OCI-LY3 (cell line): ENCODE measurements around the gene GUCY1A1.

Source experiments
- H2AFZ ChIP-seq: fragments of 200-600, 300-600 bp; shearing (Covaris generic); 2 replicates; pipeline ENCODE4 v1.6.0; 2014; ENCODE audit warnings: antibody characterized with exemption, low read depth, low read length
- H3K27ac ChIP-seq: fragments of 200-600, 300-600 bp; sonication (generic); 2 replicates; pipeline ENCODE4 v1.5.1; 2014; ENCODE audit warnings: mild to moderate bottlenecking, low read length, moderate library complexity, mixed read lengths
- H3K27me3 ChIP-seq: fragments of 200-600, 300-600 bp; sonication (generic); 2 replicates; pipeline ENCODE4 v1.6.1; 2014; ENCODE audit warnings: low read depth, low read length, mixed read lengths
- H3K36me3 ChIP-seq: fragments of 200-600, 300-600 bp; sonication (generic); replicated peaks from 2 replicates; pipeline ENCODE3; 2014; ENCODE audit warnings: low read depth, low read length, mixed read lengths
- H3K4me1 ChIP-seq: fragments of 300-600, 200-600 bp; sonication (generic); 2 replicates; pipeline ENCODE4 v1.6.1; 2014; ENCODE audit warnings: low read length, mixed read lengths
- H3K4me2 ChIP-seq: fragments of 200-600, 300-600 bp; sonication (generic); 2 replicates; pipeline ENCODE4 v1.6.1; 2014; ENCODE audit warnings: low read length, mixed read lengths
- H3K4me3 ChIP-seq: fragments of 300-600, 200-600 bp; sonication (generic); 2 replicates; pipeline ENCODE4 v1.5.1; 2014; ENCODE audit warnings: antibody characterized with exemption, mild to moderate bottlenecking, low read length, moderate library complexity
- H3K79me2 ChIP-seq: fragments of 300-600, 200-600 bp; shearing (Covaris generic); 2 replicates; pipeline ENCODE4 v1.6.1; 2014; ENCODE audit warnings: mild to moderate bottlenecking, low read length, mixed read lengths
- H3K9ac ChIP-seq: fragments of 300-600, 200-600 bp; shearing (Covaris generic); 2 replicates; pipeline ENCODE4 v1.6.0; 2014; ENCODE audit warnings: mild to moderate bottlenecking, low read length, moderate library complexity
- H3K9me3 ChIP-seq: fragments of 200-600, 300-600 bp; shearing (Covaris generic); 2 replicates; pipeline ENCODE4 v1.6.1; 2014; ENCODE audit warnings: low read length, mixed read lengths; ENCODE audit not compliant: insufficient read depth
- H4K20me1 ChIP-seq: fragments of 200-600, 300-600 bp; sonication (generic); 2 replicates; pipeline ENCODE4 v1.6.1; 2016; ENCODE audit warnings: low read length, mixed read lengths; ENCODE audit not compliant: insufficient read depth
- CTCF ChIP-seq: fragments of 200-600, 300-600 bp; sonication (generic); IDR thresholded peaks from 2 replicates; pipeline ENCODE4 v1.5.1; 2014; ENCODE audit warnings: antibody characterized with exemption, low read length, low read depth
- EZH2phosphoT487 ChIP-seq: fragments of 200-600 bp; shearing (Covaris generic); IDR thresholded peaks from 2 replicates; pipeline ENCODE4 v1.6.1; 2018; ENCODE audit warnings: antibody characterized with exemption, mixed run types, low read depth

Gene GUCY1A1

GRCh38 chr4:155709918-155710317 lies 43.3 kb downstream of the GUCY1A1 start:
- Histone ChIP-seq H2AFZ (no peak overlapping the region), H3K79me2 (no peaks in the 10 kb centered on the region), H3K4me3 (no peak overlapping the region), H3K9me3 (no peaks in the 10 kb centered on the region), H3K9ac (no peak overlapping the region), H4K20me1 (no peaks in the 10 kb centered on the region), H3K27ac (no peak overlapping the region), H3K27me3 (no peaks in the 10 kb centered on the region), H3K4me2 (no peak overlapping the region), H3K36me3 (no peaks in the 10 kb centered on the region), H3K4me1 (no peaks in the 10 kb centered on the region)
- TF ChIP-seq CTCF = no peak
- no peak for TF ChIP-seq EZH2phosphoT487

- H3K4me3 ChIP-seq = no peak overlapping the region
- H3K36me3 ChIP-seq = no peaks in the 10 kb centered on the region
- H3K4me1 ChIP-seq = no peaks in the 10 kb centered on the region
- no peak overlapping the region for H3K27ac ChIP-seq
- no peaks in the 10 kb centered on the region for H3K9me3 ChIP-seq
- no peak overlapping the region for H3K4me2 ChIP-seq
- no peaks in the 10 kb centered on the region for H3K79me2 ChIP-seq
- H4K20me1 ChIP-seq = no peaks in the 10 kb centered on the region
- no peaks in the 10 kb centered on the region for H3K27me3 ChIP-seq
- no peak overlapping the region for H3K9ac ChIP-seq
- TF ChIP-seq CTCF (no peak), EZH2phosphoT487 (no peak)
- no peak overlapping the region for H2AFZ ChIP-seq
Observed at GRCh38 chr4:155711556-155711955, 44.9 kb downstream of the GUCY1A1 start.

GRCh38 chr4:155712846-155713245 lies 46.2 kb downstream of the GUCY1A1 start:
- no peak overlapping the region for H3K4me3 ChIP-seq
- no peak overlapping the region for H3K27ac ChIP-seq
- H3K9ac ChIP-seq = no peak overlapping the region
- H4K20me1 ChIP-seq = no peaks in the 10 kb centered on the region
- TF ChIP-seq EZH2phosphoT487 = no peak
- H3K27me3 ChIP-seq = no peaks in the 10 kb centered on the region
- H3K4me2 ChIP-seq = no peak overlapping the region
- no peaks in the 10 kb centered on the region for H3K4me1 ChIP-seq
- no peak overlapping the region for H2AFZ ChIP-seq
- H3K79me2 ChIP-seq = no peaks in the 10 kb centered on the region
- no peaks in the 10 kb centered on the region for H3K9me3 ChIP-seq
- H3K36me3 ChIP-seq = no peaks in the 10 kb centered on the region

- no peaks in the 10 kb centered on the region for H3K9me3 ChIP-seq
- no peak overlapping the region for H2AFZ ChIP-seq
- no peak overlapping the region for H3K9ac ChIP-seq
- H3K27me3 ChIP-seq = no peaks in the 10 kb centered on the region
- TF ChIP-seq CTCF (no peak), EZH2phosphoT487 (no peak)
- no peaks in the 10 kb centered on the region for H3K36me3 ChIP-seq
- no peak overlapping the region for H3K4me2 ChIP-seq
- H3K27ac ChIP-seq = no peak overlapping the region
- no peaks in the 10 kb centered on the region for H4K20me1 ChIP-seq
- H3K79me2 ChIP-seq = no peaks in the 10 kb centered on the region
- H3K4me3 ChIP-seq = no peak overlapping the region
- H3K4me1 ChIP-seq = no peaks in the 10 kb centered on the region
Observed at GRCh38 chr4:155713911-155714310, 47.3 kb downstream of the GUCY1A1 start.

GRCh38 chr4:155722336-155722735 lies 55.7 kb downstream of the GUCY1A1 start:
- H4K20me1 ChIP-seq = no peaks in the 10 kb centered on the region
- no peak overlapping the region for H3K4me2 ChIP-seq
- H3K27me3 ChIP-seq = no peaks in the 10 kb centered on the region
- no peak overlapping the region for H2AFZ ChIP-seq
- H3K9me3 ChIP-seq = no peaks in the 10 kb centered on the region
- no peak overlapping the region for H3K27ac ChIP-seq
- TF ChIP-seq CTCF = no peak
- TF ChIP-seq EZH2phosphoT487 = no peak
- H3K36me3 ChIP-seq = no peaks in the 10 kb centered on the region
- no peaks in the 10 kb centered on the region for H3K4me1 ChIP-seq
- H3K9ac ChIP-seq = no peak overlapping the region
- no peaks in the 10 kb centered on the region for H3K79me2 ChIP-seq
- H3K4me3 ChIP-seq = no peak overlapping the region
